Right atrium auricular region (tissue), 2 donors: ENCODE results near the gene RAB3D. TPM values are rescaled to one million over a fixed set of nuclear protein-coding genes. Genes with fewer than 3 reads are reported as not detected.
"Not testable (repeated sequence)": the region's sequence is repeated elsewhere in the genome, so short reads cannot be mapped to it uniquely, and the experiment has no call there.

Source experiments
- DNase-seq: peaks from one replicate; pipeline ENCODE4 v3.0.0-alpha.2; 2019; ENCODE audit warnings: low spot score
- H3K27ac ChIP-seq, 2 donors: fragments of 200-600 bp; sonication (generic); 1 replicate in 1 of 2; 2 replicates in 1 of 2; pipeline ENCODE4 v1.5.1; 2016 to 2019
- H3K27me3 ChIP-seq, 2 donors: fragments of 200-600 bp; sonication (generic); one replicate each; pipeline versions ENCODE4 v1.5.1 to v1.6.0; 2017 to 2019
- H3K36me3 ChIP-seq: fragments of 200-600 bp; sonication (generic); one replicate; pipeline ENCODE4 v1.5.1; 2016
- H3K4me1 ChIP-seq, 2 donors: fragments of 200-600 bp; sonication (generic); one replicate each; pipeline versions ENCODE4 v1.5.1 to v1.6.0; 2017 to 2019
- H3K4me3 ChIP-seq, 2 donors: fragments of 200-600 bp; sonication (generic); 1 replicate in 1 of 2; 2 replicates in 1 of 2; pipeline ENCODE4 v1.5.1; 2017 to 2019; ENCODE audit warnings: mild to moderate bottlenecking in 1 of 2, moderate library complexity in 1 of 2
- H3K9me3 ChIP-seq, 2 donors: fragments of 200-600 bp; sonication (generic); one replicate each; pipeline ENCODE4 v1.5.1; 2019
- total RNA-seq, 2 donors: library from RNA; depleted of rRNA; stranded (reverse); fragments of >200 nt; gene quantifications; one replicate each; pipeline ENCODE4 v1.1.0, GENCODE V29; 2016
- TF ChIP-seq, protein P1 (sequence below), 2 donors: fragments of 200-600 bp; sonication (generic); IDR thresholded peaks; one replicate each; pipeline ENCODE4 v1.5.1; 2019; ENCODE audit warnings: antibody characterized with exemption in 2 of 2

The RAB3D gene
- total RNA-seq, 2 donors from 2014 or later, result 6.5 to 11.1 TPM

DNA sequence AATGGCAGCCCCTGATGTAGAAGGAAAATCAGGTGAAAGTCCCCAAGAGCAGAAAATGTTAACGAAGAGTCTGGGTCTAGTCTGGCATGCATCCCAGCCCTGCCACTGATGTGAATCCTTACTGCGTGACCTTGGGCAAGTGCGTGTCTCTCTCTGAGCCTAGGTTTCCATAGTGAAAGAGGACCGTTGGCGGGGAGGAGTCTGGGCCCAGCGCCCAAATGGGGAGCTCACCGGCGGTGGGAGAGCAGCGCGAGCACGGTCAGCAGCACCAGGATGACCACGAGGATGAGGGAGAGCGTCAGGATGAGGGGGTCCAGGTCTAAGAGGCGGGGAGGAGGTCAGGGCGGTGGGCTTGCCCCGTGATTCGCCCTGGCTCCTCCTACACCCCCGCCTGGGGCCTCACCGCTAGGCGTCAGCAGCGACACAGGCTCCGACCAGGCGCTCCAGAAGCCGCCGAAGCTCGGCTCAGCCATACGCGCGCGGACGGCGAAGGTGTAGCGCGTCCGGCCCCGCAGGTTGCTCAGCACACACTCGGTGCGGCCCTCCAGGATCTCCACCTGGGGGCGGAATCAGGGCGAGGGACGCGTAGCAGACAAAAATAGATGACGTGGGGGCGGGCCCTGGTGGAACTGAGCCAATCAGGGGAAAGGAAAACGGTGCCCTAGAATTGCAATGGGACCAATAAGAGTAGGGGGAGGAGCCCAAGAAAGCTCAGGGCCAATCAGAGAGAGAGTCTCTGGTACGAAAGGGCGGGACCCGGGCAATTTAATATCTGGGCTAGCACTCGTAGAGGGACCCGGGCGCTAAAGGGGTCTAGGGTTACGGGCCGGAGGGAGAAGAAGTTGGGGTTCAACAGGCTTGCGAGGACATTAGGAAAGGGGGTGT lies 41.4 kb upstream of the RAB3D start:
- Histone ChIP-seq H3K4me1 (peaks cover 0 to 55% of the 10 kb centered on the region in 2 donors), H3K9me3 (no peaks in the 10 kb centered on the region), H3K36me3 (no peaks in the 10 kb centered on the region), H3K27ac (peak overlapping the region; percentile 85 to 86), H3K4me3 (peak overlapping the region; percentile 48 to 61), H3K27me3 (no peaks in the 10 kb centered on the region)
- TF ChIP-seq, protein P1, sequence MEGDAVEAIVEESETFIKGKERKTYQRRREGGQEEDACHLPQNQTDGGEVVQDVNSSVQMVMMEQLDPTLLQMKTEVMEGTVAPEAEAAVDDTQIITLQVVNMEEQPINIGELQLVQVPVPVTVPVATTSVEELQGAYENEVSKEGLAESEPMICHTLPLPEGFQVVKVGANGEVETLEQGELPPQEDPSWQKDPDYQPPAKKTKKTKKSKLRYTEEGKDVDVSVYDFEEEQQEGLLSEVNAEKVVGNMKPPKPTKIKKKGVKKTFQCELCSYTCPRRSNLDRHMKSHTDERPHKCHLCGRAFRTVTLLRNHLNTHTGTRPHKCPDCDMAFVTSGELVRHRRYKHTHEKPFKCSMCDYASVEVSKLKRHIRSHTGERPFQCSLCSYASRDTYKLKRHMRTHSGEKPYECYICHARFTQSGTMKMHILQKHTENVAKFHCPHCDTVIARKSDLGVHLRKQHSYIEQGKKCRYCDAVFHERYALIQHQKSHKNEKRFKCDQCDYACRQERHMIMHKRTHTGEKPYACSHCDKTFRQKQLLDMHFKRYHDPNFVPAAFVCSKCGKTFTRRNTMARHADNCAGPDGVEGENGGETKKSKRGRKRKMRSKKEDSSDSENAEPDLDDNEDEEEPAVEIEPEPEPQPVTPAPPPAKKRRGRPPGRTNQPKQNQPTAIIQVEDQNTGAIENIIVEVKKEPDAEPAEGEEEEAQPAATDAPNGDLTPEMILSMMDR (IDR thresholded peaks at IDR 0.05), result peak; percentile 59 to 86
- DNase-seq, result peak; percentile 97

GRCh38 chr19:11379857-11380350 lies 40.4 kb upstream of the RAB3D start:
- Histone ChIP-seq H3K9me3 (no peaks in the 10 kb centered on the region), H3K4me1 (peaks cover 0 to 61% of the 10 kb centered on the region in 2 donors), H3K36me3 (no peaks in the 10 kb centered on the region), H3K27ac (no peak overlapping the region), H3K4me3 (no peak overlapping the region), H3K27me3 (no peaks in the 10 kb centered on the region)
- no peak for DNase-seq
- TF ChIP-seq, protein P1 (IDR thresholded peaks at IDR 0.05), result no peak

GRCh38 chr19:11379269-11379845 lies 39.9 kb upstream of the RAB3D start:
- H3K36me3 ChIP-seq, H3K9me3 ChIP-seq, H3K27me3 ChIP-seq, H3K4me3 ChIP-seq, DNase-seq, H3K27ac ChIP-seq: not testable (repeated sequence)
- H3K4me1 ChIP-seq, result peaks cover 0 to 59% of the 10 kb centered on the region in 2 donors

DNA sequence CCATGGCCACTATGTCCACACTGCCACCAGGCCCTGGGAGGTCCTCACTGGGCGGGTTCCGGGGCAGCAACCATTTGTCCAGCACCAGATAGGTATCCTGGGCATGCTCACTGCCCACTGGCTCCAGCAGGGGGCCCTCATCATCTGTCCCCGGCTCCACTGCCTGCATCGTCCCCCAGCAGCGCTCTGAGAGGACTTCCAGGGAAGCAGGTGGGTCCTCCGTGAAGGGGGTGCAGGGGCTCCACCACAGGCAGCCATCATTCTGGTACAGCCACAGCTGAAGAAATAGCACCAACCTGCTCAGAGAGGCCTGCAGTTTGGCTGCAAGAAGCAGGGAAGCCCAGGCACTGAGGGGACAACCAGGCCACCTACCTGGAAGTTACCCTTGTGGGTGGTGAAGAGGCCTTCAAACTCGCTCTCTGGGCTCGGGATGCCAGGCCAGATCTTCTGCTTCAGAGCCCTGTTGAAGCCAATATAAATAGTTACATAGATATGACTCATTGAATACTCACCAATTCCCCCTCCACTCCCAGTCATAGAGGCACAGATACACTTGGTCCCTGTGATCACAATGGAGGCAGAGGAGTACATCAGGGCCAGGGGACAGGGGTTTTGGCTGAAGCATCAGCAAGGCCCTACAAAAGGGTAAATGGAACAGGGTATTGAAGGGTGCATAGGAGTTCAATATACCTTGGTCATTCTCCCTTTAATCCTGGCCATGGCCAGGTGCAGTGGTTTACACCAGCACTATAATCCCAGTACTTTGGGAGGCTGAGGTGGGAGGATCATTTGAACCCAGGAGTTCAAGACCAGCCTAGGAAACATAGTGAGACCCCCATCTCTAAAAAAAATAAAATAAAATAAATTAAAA lies 39.1 kb upstream of the RAB3D start:
- Histone ChIP-seq H3K9me3 (no peaks in the 10 kb centered on the region), H3K36me3 (no peaks in the 10 kb centered on the region), H3K27me3 (no peaks in the 10 kb centered on the region), H3K4me3 (no peak overlapping the region), H3K27ac (peak overlapping the region; percentile 16 to 48), H3K4me1 (peaks cover 0 to 58% of the 10 kb centered on the region in 2 donors)
- TF ChIP-seq, protein P1 (IDR thresholded peaks at IDR 0.05), result peak; percentile 38 to 66
- no peak for DNase-seq

DNA sequence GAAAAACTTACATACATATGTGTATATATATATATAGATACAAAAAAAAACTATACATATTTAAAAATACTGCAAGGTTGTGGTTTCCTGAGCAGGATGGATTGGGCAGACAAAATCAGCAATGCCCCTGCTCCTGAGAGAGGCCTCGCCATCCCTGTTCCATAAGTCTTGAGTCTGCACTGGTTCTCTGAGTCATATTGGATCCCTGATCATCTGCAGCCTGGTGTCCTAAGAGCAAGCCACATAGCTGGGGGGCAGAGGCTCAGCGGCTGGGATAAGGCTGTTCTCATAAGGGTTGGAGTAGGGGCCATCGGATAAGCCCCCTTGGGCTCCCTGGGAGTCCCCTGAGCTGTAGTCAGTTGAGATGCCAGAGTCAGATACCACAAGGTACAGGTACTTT lies 38.3 kb upstream of the RAB3D start:
- TF ChIP-seq, protein P1 (IDR thresholded peaks at IDR 0.05), result no peak
- no peaks in the 10 kb centered on the region for H3K36me3 ChIP-seq
- H3K4me3 ChIP-seq, result no peak overlapping the region
- no peaks in the 10 kb centered on the region for H3K27me3 ChIP-seq
- DNase-seq, result no peak
- H3K9me3 ChIP-seq, result no peaks in the 10 kb centered on the region
- H3K27ac ChIP-seq, result peak overlapping the region; percentile 16 to 48
- H3K4me1 ChIP-seq, result peaks cover 0 to 51% of the 10 kb centered on the region in 2 donors
